IPS DF 6.9 (cell line): Measurements from ENCODE around the gene BAHCC1.

ENCODE experiments used
- DNase-seq: peaks from one replicate; pipeline ENCODE4 v3.0.0-alpha.2; 2013; ENCODE audit warnings: low read depth, low spot score
- H3K27ac ChIP-seq: one replicate; pipeline ENCODE4 v1.5.1; 2013; ENCODE audit warnings: low read length, control low read depth
- H3K27me3 ChIP-seq: 2 replicates; pipeline ENCODE4 v1.6.1; 2013; ENCODE audit warnings: mild to moderate bottlenecking, low read length; ENCODE audit not compliant: control insufficient read depth, insufficient read depth
- H3K36me3 ChIP-seq: 2 replicates; pipeline ENCODE4 v1.6.1; 2013; ENCODE audit warnings: low read length; ENCODE audit not compliant: control insufficient read depth, insufficient read depth
- H3K4me1 ChIP-seq: 2 replicates; pipeline ENCODE4 v1.6.1; 2013; ENCODE audit warnings: low read length; ENCODE audit not compliant: control insufficient read depth, insufficient read depth
- H3K4me3 ChIP-seq: 2 replicates; pipeline ENCODE4 v1.5.1; 2013; ENCODE audit warnings: mild to moderate bottlenecking, low read length
- H3K9me3 ChIP-seq: 2 replicates; pipeline ENCODE4 v1.6.1; 2013; ENCODE audit warnings: low read length, inconsistent platforms; ENCODE audit not compliant: control insufficient read depth, insufficient read depth
- WGBS: extraction: QIAGEN DNeasy Blood & Tissue Kit; methylation state at CpG from one replicate; pipeline ENCODE4 v1.1.7; 2013; ENCODE audit warnings: mixed read lengths, missing lambda C conversion rate; ENCODE audit not compliant: insufficient read length, insufficient coverage; 5-methylcytosine and 5-hydroxymethylcytosine counted together

Gene BAHCC1

GRCh38 chr17:81482673-81483072, 87.4 kb downstream of the BAHCC1 start:
- H3K9me3 ChIP-seq: no peaks in the 10 kb centered on the region
- no CpG with 5 or more reads among the region's 11 CpGs for WGBS
- H3K4me3 ChIP-seq: no peak overlapping the region
- H3K27me3 ChIP-seq: peaks cover 14% of the 10 kb centered on the region; the same call in 1 of the 2 replicates
- no peak for DNase-seq
- no peak overlapping the region for H3K27ac ChIP-seq
- peaks cover 8% of the 10 kb centered on the region for H3K4me1 ChIP-seq
- no peaks in the 10 kb centered on the region; the same call in 1 of the 2 replicates for H3K36me3 ChIP-seq

GRCh38 chr17:81483085-81483861, 88.0 kb downstream of the BAHCC1 start:
- peaks cover 14% of the 10 kb centered on the region; the same call in 1 of the 2 replicates for H3K27me3 ChIP-seq
- WGBS: no CpG with 5 or more reads among the region's 29 CpGs

GRCh38 chr17:81483862-81484194, 88.6 kb downstream of the BAHCC1 start:
- DNase-seq: no peak
- H3K27ac ChIP-seq: no peak overlapping the region
- no peaks in the 10 kb centered on the region; the same call in 1 of the 2 replicates for H3K36me3 ChIP-seq
- H3K9me3 ChIP-seq: no peaks in the 10 kb centered on the region
- peaks cover 9% of the 10 kb centered on the region for H3K4me1 ChIP-seq
- H3K27me3 ChIP-seq: peaks cover 14% of the 10 kb centered on the region; the same call in 1 of the 2 replicates
- no CpG with 5 or more reads among the region's 32 CpGs for WGBS
- peak overlapping the region; percentile 37; the same call in 1 of the 2 replicates for H3K4me3 ChIP-seq

More at GRCh38 chr17:81483085-81483861, 88.0 kb downstream of the BAHCC1 start:
- no peaks in the 10 kb centered on the region; the same call in 1 of the 2 replicates for H3K36me3 ChIP-seq
- no peak overlapping the region for H3K27ac ChIP-seq
- H3K9me3 ChIP-seq: no peaks in the 10 kb centered on the region
- no peak overlapping the region; the same call in 1 of the 2 replicates for H3K4me3 ChIP-seq
- peaks cover 8% of the 10 kb centered on the region for H3K4me1 ChIP-seq
- no peak for DNase-seq

GRCh38 chr17:81484195-81484979, 89.1 kb downstream of the BAHCC1 start:
- peaks cover 14% of the 10 kb centered on the region for H3K4me1 ChIP-seq
- DNase-seq: no peak
- H3K9me3 ChIP-seq: no peaks in the 10 kb centered on the region
- H3K4me3 ChIP-seq: peak overlapping the region; percentile 37; the same call in 1 of the 2 replicates
- H3K27me3 ChIP-seq: peaks cover 14% of the 10 kb centered on the region; the same call in 1 of the 2 replicates
- no CpG with 5 or more reads among the region's 60 CpGs for WGBS
- no peak overlapping the region for H3K27ac ChIP-seq
- no peaks in the 10 kb centered on the region; the same call in 1 of the 2 replicates for H3K36me3 ChIP-seq

GRCh38 chr17:81486199-81486810, 91.0 kb downstream of the BAHCC1 start:
- no peaks in the 10 kb centered on the region for H3K9me3 ChIP-seq
- no peaks in the 10 kb centered on the region for H3K36me3 ChIP-seq
- H3K27ac ChIP-seq: no peak overlapping the region
- peaks cover 10% of the 10 kb centered on the region; the same call in 1 of the 2 replicates for H3K27me3 ChIP-seq
- DNase-seq: no peak
- H3K4me1 ChIP-seq: peaks cover 19% of the 10 kb centered on the region
- WGBS: no CpG with 5 or more reads among the region's 17 CpGs
- no peak overlapping the region for H3K4me3 ChIP-seq

- no peak for DNase-seq
- Histone ChIP-seq H3K36me3 (no peaks in the 10 kb centered on the region), H3K4me1 (peaks cover 15% of the 10 kb centered on the region), H3K27ac (no peak overlapping the region), H3K4me3 (no peak overlapping the region), H3K9me3 (no peaks in the 10 kb centered on the region), H3K27me3 (peaks cover 6% of the 10 kb centered on the region; the same call in 1 of the 2 replicates)
- no CpG with 5 or more reads among the region's 10 CpGs for WGBS
Measured at GRCh38 chr17:81487089-81487486, 91.8 kb downstream of the BAHCC1 start.

GRCh38 chr17:81487487-81488275, 92.4 kb downstream of the BAHCC1 start:
- no peaks in the 10 kb centered on the region for H3K9me3 ChIP-seq
- DNase-seq: no peak
- WGBS: no CpG with 5 or more reads among the region's 87 CpGs
- H3K36me3 ChIP-seq: no peaks in the 10 kb centered on the region
- H3K27me3 ChIP-seq: peaks cover 3% of the 10 kb centered on the region; the same call in 1 of the 2 replicates
- H3K4me1 ChIP-seq: peaks cover 15% of the 10 kb centered on the region
- H3K27ac ChIP-seq: no peak overlapping the region
- H3K4me3 ChIP-seq: peak overlapping the region; percentile 27; the same call in 1 of the 2 replicates

- Histone ChIP-seq H3K4me1 (peaks cover 15% of the 10 kb centered on the region), H3K36me3 (no peaks in the 10 kb centered on the region), H3K27ac (no peak overlapping the region), H3K4me3 (peak overlapping the region; percentile 14; the same call in 1 of the 2 replicates), H3K9me3 (no peaks in the 10 kb centered on the region), H3K27me3 (no peaks in the 10 kb centered on the region; the same call in 1 of the 2 replicates)
- no CpG with 5 or more reads among the region's 52 CpGs for WGBS
- DNase-seq: no peak
Measured at GRCh38 chr17:81488276-81488860, 93.1 kb downstream of the BAHCC1 start.

- Histone ChIP-seq H3K4me1 (peaks cover 13% of the 10 kb centered on the region), H3K4me3 (no peak overlapping the region), H3K27me3 (no peaks in the 10 kb centered on the region), H3K9me3 (no peaks in the 10 kb centered on the region), H3K27ac (no peak overlapping the region), H3K36me3 (no peaks in the 10 kb centered on the region)
- no CpG with 5 or more reads among the region's 27 CpGs for WGBS
- no peak for DNase-seq
Measured at GRCh38 chr17:81489012-81489997, 94.0 kb downstream of the BAHCC1 start.
